Activated CD4-positive, alpha-beta T cell treated with anti-CD3 and anti-CD28 coated beads, Interleukin-2, amount 10 ng/mL, durations not matched to agents 7 days and 5 days (primary cell): ENCODE results near the gene ARHGAP28. TPM values are rescaled to one million over a fixed set of nuclear protein-coding genes. Genes with fewer than 3 reads are reported as not detected.

ENCODE experiments used
- CTCF ChIA-PET: fragments of 350-600 bp; sonication (Branson Sonifier 250); formaldehyde crosslinking; loops from one replicate; lab custom pipeline; 2021; ENCODE audit warnings: antibody characterized with exemption; lab: Charles Lee
- POLR2A ChIA-PET: fragments of 350-600 bp; sonication (Branson Sonifier 250); formaldehyde crosslinking; loops from one replicate; lab custom pipeline; 2021; ENCODE audit warnings: antibody characterized with exemption; lab: Charles Lee
- DNase-seq: peaks from one replicate; pipeline ENCODE4 v3.0.0-alpha.2; 2020
- H3K27ac Mint-ChIP-seq: one replicate; pipeline ENCODE4 v1.8.0; 2021; ENCODE audit warnings: mild to moderate bottlenecking, moderate library complexity, mixed read lengths
- H3K27me3 Mint-ChIP-seq: one replicate; pipeline ENCODE4 v1.8.0; 2021; ENCODE audit warnings: mixed read lengths
- H3K36me3 Mint-ChIP-seq: one replicate; pipeline ENCODE4 v1.8.0; 2021; ENCODE audit warnings: low read depth, mixed read lengths
- H3K4me1 Mint-ChIP-seq: one replicate; pipeline ENCODE4 v1.8.0; 2021; ENCODE audit warnings: mixed read lengths
- H3K4me3 Mint-ChIP-seq: one replicate; pipeline ENCODE4 v1.8.0; 2021; ENCODE audit warnings: mild to moderate bottlenecking, moderate library complexity, mixed read lengths
- H3K9me3 Mint-ChIP-seq: one replicate; pipeline ENCODE4 v1.8.0; 2021; ENCODE audit warnings: mixed read lengths
- total RNA-seq, 2 experiments: library from RNA; stranded (reverse); gene quantifications; one replicate each; pipeline ENCODE4 v1.2.3, GENCODE V29; 2021

ARHGAP28 gene
- total RNA-seq, 2 experiments from 2014 or later, result not detected

GRCh38 chr18:6763524-6763923 is 34.0 kb downstream of the ARHGAP28 start:
- no peaks in the 10 kb centered on the region for H3K4me1 Mint-ChIP-seq
- H3K36me3 Mint-ChIP-seq, result no peaks in the 10 kb centered on the region
- H3K27me3 Mint-ChIP-seq, result no peaks in the 10 kb centered on the region
- POLR2A ChIA-PET, result no interaction called here
- CTCF ChIA-PET, result no interaction called here
- H3K27ac Mint-ChIP-seq, result no peak overlapping the region
- H3K4me3 Mint-ChIP-seq, result no peak overlapping the region
- no peak for DNase-seq
- no peaks in the 10 kb centered on the region for H3K9me3 Mint-ChIP-seq

GRCh38 chr18:6764382-6764781 is 34.9 kb downstream of the ARHGAP28 start:
- H3K36me3 Mint-ChIP-seq, result no peaks in the 10 kb centered on the region
- no peak overlapping the region for H3K27ac Mint-ChIP-seq
- ChIA-PET POLR2A (no interaction called here), CTCF (no interaction called here)
- no peaks in the 10 kb centered on the region for H3K27me3 Mint-ChIP-seq
- no peak overlapping the region for H3K4me3 Mint-ChIP-seq
- no peak for DNase-seq
- H3K9me3 Mint-ChIP-seq, result no peaks in the 10 kb centered on the region
- H3K4me1 Mint-ChIP-seq, result no peaks in the 10 kb centered on the region

- CTCF ChIA-PET, result no interaction called here
- Mint-ChIP-seq H3K4me3 (no peak overlapping the region), H3K27me3 (no peaks in the 10 kb centered on the region), H3K27ac (no peak overlapping the region), H3K4me1 (no peaks in the 10 kb centered on the region), H3K9me3 (no peaks in the 10 kb centered on the region), H3K36me3 (no peaks in the 10 kb centered on the region)
- POLR2A ChIA-PET, result no interaction called here
- no peak for DNase-seq
Measured at GRCh38 chr18:6773777-6774176, 44.3 kb downstream of the ARHGAP28 start.

- CTCF ChIA-PET, result no interaction called here
- H3K27me3 Mint-ChIP-seq, result no peaks in the 10 kb centered on the region
- H3K9me3 Mint-ChIP-seq, result no peaks in the 10 kb centered on the region
- no peaks in the 10 kb centered on the region for H3K4me1 Mint-ChIP-seq
- H3K4me3 Mint-ChIP-seq, result no peak overlapping the region
- no peak for DNase-seq
- no peaks in the 10 kb centered on the region for H3K36me3 Mint-ChIP-seq
- POLR2A ChIA-PET, result no interaction called here
- H3K27ac Mint-ChIP-seq, result no peak overlapping the region
Measured at GRCh38 chr18:6775237-6775636, 45.7 kb downstream of the ARHGAP28 start.

GRCh38 chr18:6775702-6776101 is 46.2 kb downstream of the ARHGAP28 start:
- CTCF ChIA-PET, result no interaction called here
- Mint-ChIP-seq H3K4me3 (no peak overlapping the region), H3K9me3 (no peaks in the 10 kb centered on the region), H3K4me1 (no peaks in the 10 kb centered on the region), H3K27me3 (no peaks in the 10 kb centered on the region), H3K36me3 (no peaks in the 10 kb centered on the region), H3K27ac (no peak overlapping the region)
- POLR2A ChIA-PET, result no interaction called here
- DNase-seq, result no peak

GRCh38 chr18:6776188-6776587 is 46.7 kb downstream of the ARHGAP28 start:
- H3K9me3 Mint-ChIP-seq, result no peaks in the 10 kb centered on the region
- H3K4me3 Mint-ChIP-seq, result no peak overlapping the region
- no peak for DNase-seq
- H3K27me3 Mint-ChIP-seq, result no peaks in the 10 kb centered on the region
- H3K27ac Mint-ChIP-seq, result no peak overlapping the region
- no peaks in the 10 kb centered on the region for H3K4me1 Mint-ChIP-seq
- no peaks in the 10 kb centered on the region for H3K36me3 Mint-ChIP-seq
- CTCF ChIA-PET, result no interaction called here
- POLR2A ChIA-PET, result no interaction called here

- H3K4me3 Mint-ChIP-seq, result no peak overlapping the region
- no peak for DNase-seq
- no peaks in the 10 kb centered on the region for H3K27me3 Mint-ChIP-seq
- ChIA-PET CTCF (no interaction called here), POLR2A (no interaction called here)
- no peaks in the 10 kb centered on the region for H3K4me1 Mint-ChIP-seq
- H3K9me3 Mint-ChIP-seq, result peaks cover 3% of the 10 kb centered on the region
- no peak overlapping the region for H3K27ac Mint-ChIP-seq
- no peaks in the 10 kb centered on the region for H3K36me3 Mint-ChIP-seq
Measured at GRCh38 chr18:6777509-6777908, 48.0 kb downstream of the ARHGAP28 start.

GRCh38 chr18:6778459-6779247 is 49.1 kb downstream of the ARHGAP28 start:
- POLR2A ChIA-PET, result no interaction called here
- CTCF ChIA-PET, result no interaction called here

GRCh38 chr18:6781142-6781714 is 51.7 kb downstream of the ARHGAP28 start:
- ChIA-PET CTCF (no interaction called here), POLR2A (no interaction called here)
- no peaks in the 10 kb centered on the region for H3K27me3 Mint-ChIP-seq
- H3K4me1 Mint-ChIP-seq, result no peaks in the 10 kb centered on the region
- peaks cover 3% of the 10 kb centered on the region for H3K9me3 Mint-ChIP-seq
- no peaks in the 10 kb centered on the region for H3K36me3 Mint-ChIP-seq
- H3K27ac Mint-ChIP-seq, result no peak overlapping the region
- no peak for DNase-seq
- H3K4me3 Mint-ChIP-seq, result no peak overlapping the region

More at GRCh38 chr18:6778459-6779247, 49.1 kb downstream of the ARHGAP28 start:
- Mint-ChIP-seq H3K4me3 (no peak overlapping the region), H3K9me3 (peaks cover 3% of the 10 kb centered on the region), H3K4me1 (no peaks in the 10 kb centered on the region), H3K27me3 (no peaks in the 10 kb centered on the region), H3K27ac (no peak overlapping the region), H3K36me3 (no peaks in the 10 kb centered on the region)
- DNase-seq, result no peak

GRCh38 chr18:6781796-6782195 is 52.3 kb downstream of the ARHGAP28 start:
- Mint-ChIP-seq H3K4me1 (no peaks in the 10 kb centered on the region), H3K9me3 (peaks cover 3% of the 10 kb centered on the region), H3K27me3 (no peaks in the 10 kb centered on the region), H3K27ac (no peak overlapping the region), H3K36me3 (no peaks in the 10 kb centered on the region), H3K4me3 (no peak overlapping the region)
- DNase-seq, result no peak
- ChIA-PET CTCF (no interaction called here), POLR2A (no interaction called here)

GRCh38 chr18:6782861-6783260 is 53.3 kb downstream of the ARHGAP28 start:
- no peaks in the 10 kb centered on the region for H3K4me1 Mint-ChIP-seq
- POLR2A ChIA-PET, result no interaction called here
- peaks cover 3% of the 10 kb centered on the region for H3K9me3 Mint-ChIP-seq
- DNase-seq, result no peak
- CTCF ChIA-PET, result no interaction called here
- no peak overlapping the region for H3K27ac Mint-ChIP-seq
- no peaks in the 10 kb centered on the region for H3K36me3 Mint-ChIP-seq
- no peaks in the 10 kb centered on the region for H3K27me3 Mint-ChIP-seq
- no peak overlapping the region for H3K4me3 Mint-ChIP-seq

- no peak overlapping the region for H3K27ac Mint-ChIP-seq
- no peak overlapping the region for H3K4me3 Mint-ChIP-seq
- POLR2A ChIA-PET, result no interaction called here
- no peaks in the 10 kb centered on the region for H3K36me3 Mint-ChIP-seq
- peaks cover 5% of the 10 kb centered on the region for H3K9me3 Mint-ChIP-seq
- no peaks in the 10 kb centered on the region for H3K27me3 Mint-ChIP-seq
- H3K4me1 Mint-ChIP-seq, result no peaks in the 10 kb centered on the region
- CTCF ChIA-PET, result no interaction called here
- no peak for DNase-seq
Measured at GRCh38 chr18:6784046-6784445, 54.5 kb downstream of the ARHGAP28 start.

GRCh38 chr18:6785001-6785400 is 55.5 kb downstream of the ARHGAP28 start:
- Mint-ChIP-seq H3K27ac (no peak overlapping the region), H3K4me1 (no peaks in the 10 kb centered on the region), H3K4me3 (no peak overlapping the region), H3K36me3 (no peaks in the 10 kb centered on the region), H3K9me3 (peaks cover 5% of the 10 kb centered on the region), H3K27me3 (no peaks in the 10 kb centered on the region)
- POLR2A ChIA-PET, result no interaction called here
- no peak for DNase-seq
- CTCF ChIA-PET, result interaction anchor here (1.4 kb wide), 1 partner anchor 10 kb away, joined by 3 read pairs; no protein-coding TSS in a partner anchor
